ENCODE results near the gene PLGLB1. TPM values are rescaled to one million over a fixed set of nuclear protein-coding genes. Genes with fewer than 3 reads are reported as not detected.
"Not testable (repeated sequence)": the region's sequence is repeated elsewhere in the genome, so short reads cannot be mapped to it uniquely, and the experiment has no call there.

Gene PLGLB1
- total RNA-seq, 2 experiments from 2014 or later: 2.8 to 3.2 TPM

DNA sequence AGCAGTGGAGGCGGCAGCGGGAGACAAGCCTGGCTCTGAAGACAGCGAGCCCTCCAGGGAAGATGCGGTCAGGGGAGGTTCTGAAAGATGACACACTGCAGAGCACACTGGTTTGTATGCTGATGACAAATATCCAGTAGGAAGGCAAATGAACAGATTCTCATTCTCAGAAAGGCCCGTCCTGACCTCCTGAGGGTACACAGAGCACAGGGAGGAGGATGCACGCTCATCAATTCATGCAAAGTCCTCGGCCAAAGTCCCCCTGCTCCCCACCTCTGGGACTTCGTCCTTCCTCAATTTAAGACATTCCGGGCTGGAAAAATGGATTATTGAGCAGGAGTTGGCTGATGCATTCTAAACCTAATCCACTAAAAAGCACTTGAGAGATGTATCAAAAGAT lies 2.6 kb downstream of the PLGLB1 start:
- H3K27me3 Mint-ChIP-seq; DNase-seq; CTCF ChIA-PET; H3K4me1 Mint-ChIP-seq; H3K4me3 Mint-ChIP-seq; H3K9me3 Mint-ChIP-seq; POLR2A ChIA-PET; H3K36me3 Mint-ChIP-seq (ENCODE audit: low read depth); H3K27ac Mint-ChIP-seq: not testable (repeated sequence)

DNA sequence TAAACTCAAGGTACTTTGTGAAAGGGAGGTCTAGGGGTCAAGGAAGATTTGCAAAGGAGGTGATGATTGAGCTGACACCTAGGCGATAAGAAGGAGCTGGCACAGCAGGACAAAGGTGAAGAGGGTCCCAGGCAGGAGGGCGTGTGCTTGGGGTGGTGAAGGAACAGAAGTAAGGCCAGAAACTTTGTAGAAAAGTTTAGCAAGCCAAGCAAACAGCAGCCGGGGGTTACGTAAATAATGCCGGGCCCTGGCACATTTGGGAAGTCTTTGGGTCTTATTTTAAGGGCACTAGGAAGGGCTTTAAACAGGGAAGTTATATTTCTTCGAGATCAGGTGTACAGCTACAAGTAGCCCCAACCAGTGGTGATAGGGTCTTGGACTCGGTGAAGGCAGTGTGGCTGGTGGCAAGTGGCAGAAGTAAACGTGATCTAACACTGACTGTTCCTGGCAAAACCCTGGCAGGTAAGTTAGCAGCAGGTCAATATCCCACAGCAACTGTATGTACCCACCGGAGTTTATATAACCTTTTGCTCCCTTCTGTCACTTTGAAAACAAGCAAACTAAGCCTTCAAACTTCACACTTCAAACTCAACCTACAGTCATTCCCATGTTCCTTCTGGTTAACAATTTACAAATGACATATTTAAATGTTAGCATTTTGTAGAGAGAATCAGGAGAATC lies 7.0 kb downstream of the PLGLB1 start:
- H3K9me3 Mint-ChIP-seq; H3K27ac Mint-ChIP-seq; DNase-seq; H3K4me3 Mint-ChIP-seq; H3K27me3 Mint-ChIP-seq; H3K36me3 Mint-ChIP-seq (ENCODE audit: low read depth); H3K4me1 Mint-ChIP-seq; CTCF ChIA-PET; POLR2A ChIA-PET: not testable (repeated sequence)

DNA sequence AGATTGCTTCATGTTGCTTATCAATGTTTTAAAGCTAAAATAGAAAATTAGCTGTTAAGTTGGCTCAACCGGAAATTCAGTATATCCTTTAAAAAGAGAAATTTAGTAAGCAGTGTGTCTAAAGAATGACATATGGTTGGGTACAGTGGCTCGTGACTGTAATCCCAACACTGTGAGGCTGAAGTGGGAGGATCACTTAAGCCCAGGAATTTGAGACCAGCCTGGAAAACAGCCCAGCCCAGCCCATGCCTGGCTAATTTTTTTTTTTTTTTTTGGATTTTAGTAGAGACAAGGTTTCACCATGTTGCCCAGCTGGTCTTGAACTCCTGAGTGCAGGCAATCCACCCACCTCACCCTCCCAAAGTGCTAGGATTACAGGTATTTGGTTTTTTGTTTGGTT lies 17.2 kb downstream of the PLGLB1 start:
- H3K4me1 Mint-ChIP-seq; POLR2A ChIA-PET; H3K36me3 Mint-ChIP-seq (ENCODE audit: low read depth); CTCF ChIA-PET; H3K27me3 Mint-ChIP-seq; H3K27ac Mint-ChIP-seq; H3K9me3 Mint-ChIP-seq; H3K4me3 Mint-ChIP-seq; DNase-seq: not testable (repeated sequence)

Other genes starting within 250 kb of the PLGLB1 start
- gene CD8A, start 230.9 kb downstream of the PLGLB1 start, total RNA-seq: 1 to 10 TPM; 4.1 to 4.8 TPM
- gene CD8B, start 160.0 kb downstream of the PLGLB1 start, total RNA-seq: 1 to 10 TPM; 1.7 to 2.1 TPM
- under 1 TPM; 0.48 to 0.70 TPM for gene RGPD1, start 79.7 kb downstream of the PLGLB1 start, total RNA-seq